DOHH2 (cell line): ENCODE data around the gene ARHGAP44.

Source experiments
- H3F3A ChIP-seq: fragments of 200-600 bp; sonication (generic), shearing (Covaris generic); 2 replicates; pipeline ENCODE4 v1.6.0; 2016; ENCODE audit warnings: antibody characterized with exemption, mild to moderate bottlenecking; ENCODE audit not compliant: control insufficient read depth, insufficient read depth
- H3K27ac ChIP-seq: fragments of 200-600 bp; sonication (generic); 2 replicates; pipeline ENCODE4 v1.5.1; 2014; ENCODE audit warnings: low read depth, mild to moderate bottlenecking, low read length, moderate library complexity
- H3K27me3 ChIP-seq: fragments of 200-600 bp; sonication (generic); 2 replicates; pipeline ENCODE4 v1.6.1; 2014; ENCODE audit warnings: mild to moderate bottlenecking, low read length, mixed read lengths; ENCODE audit not compliant: control insufficient read depth
- H3K36me3 ChIP-seq: fragments of 200-600 bp; sonication (generic); 2 replicates; pipeline ENCODE4 v1.6.1; 2014; ENCODE audit warnings: mild to moderate bottlenecking, low read length, moderate library complexity, mixed read lengths; ENCODE audit not compliant: control insufficient read depth
- H3K4me1 ChIP-seq: fragments of 200-600 bp; sonication (generic); 2 replicates; pipeline ENCODE4 v1.6.1; 2014; ENCODE audit warnings: mild to moderate bottlenecking, low read length, mixed read lengths; ENCODE audit not compliant: control insufficient read depth
- H3K4me2 ChIP-seq: fragments of 200-600 bp; sonication (generic); 2 replicates; pipeline ENCODE4 v1.6.0; 2014; ENCODE audit warnings: mild to moderate bottlenecking, low read length, moderate library complexity
- H3K4me3 ChIP-seq: fragments of 200-600 bp; sonication (generic); 2 replicates; pipeline ENCODE4 v1.5.1; 2014; ENCODE audit warnings: mild to moderate bottlenecking, low read length, mixed read lengths
- H3K79me2 ChIP-seq: fragments of 200-600 bp; sonication (generic); 2 replicates; pipeline ENCODE4 v1.6.1; 2014; ENCODE audit warnings: mild to moderate bottlenecking, low read length, mixed read lengths; ENCODE audit not compliant: control insufficient read depth
- H3K9me2 ChIP-seq: fragments of 200-600 bp; sonication (generic); replicated peaks from 2 replicates; pipeline ENCODE4 v1.6.1; 2014; ENCODE audit warnings: mild to moderate bottlenecking, low read length, mixed read lengths; ENCODE audit not compliant: control insufficient read depth
- H3K9me3 ChIP-seq: fragments of 200-600 bp; sonication (generic); 2 replicates; pipeline ENCODE4 v1.6.1; 2014; ENCODE audit warnings: antibody characterized with exemption, low read length, mixed read lengths; ENCODE audit not compliant: control insufficient read depth, insufficient read depth
- H4K20me1 ChIP-seq: fragments of 200-600 bp; sonication (generic); 2 replicates; pipeline ENCODE4 v1.6.0; 2014; ENCODE audit warnings: low read depth, mild to moderate bottlenecking, antibody characterized with exemption, low read length, moderate library complexity; ENCODE audit not compliant: control insufficient read depth, insufficient read depth
- CTCF ChIP-seq: fragments of 200-600 bp; sonication (generic); IDR thresholded peaks from one replicate; pipeline ENCODE4 v1.5.1; 2014; ENCODE audit warnings: antibody characterized with exemption, mild to moderate bottlenecking, low read depth, low read length; ENCODE audit not compliant: poor library complexity, severe bottlenecking
- EZH2phosphoT487 ChIP-seq: fragments of 200-600 bp; sonication (generic); IDR thresholded peaks from 2 replicates; pipeline ENCODE4 v1.6.1; 2017; ENCODE audit warnings: borderline replicate concordance, mild to moderate bottlenecking, antibody characterized with exemption, low read length, moderate library complexity, mixed read lengths

The ARHGAP44 gene

GRCh38 chr17:12940699-12941098 lies 151.4 kb downstream of the ARHGAP44 start:
- H4K20me1 ChIP-seq = no peaks in the 10 kb centered on the region
- H3F3A ChIP-seq = no peaks in the 10 kb centered on the region
- H3K36me3 ChIP-seq = no peaks in the 10 kb centered on the region
- no peaks in the 10 kb centered on the region; the same call in 1 of the 2 replicates for H3K9me3 ChIP-seq
- H3K9me2 ChIP-seq = no peaks in the 10 kb centered on the region
- H3K27me3 ChIP-seq = no peaks in the 10 kb centered on the region
- H3K4me1 ChIP-seq = peaks cover 24% of the 10 kb centered on the region
- H3K4me2 ChIP-seq = peak overlapping the region; percentile 20
- TF ChIP-seq CTCF = no peak
- no peak for TF ChIP-seq EZH2phosphoT487
- peak overlapping the region; percentile 24 for H3K27ac ChIP-seq
- no peak overlapping the region; the same call in 1 of the 2 replicates for H3K4me3 ChIP-seq
- no peaks in the 10 kb centered on the region for H3K79me2 ChIP-seq

- Histone ChIP-seq H3K27ac (no peak overlapping the region), H3F3A (no peaks in the 10 kb centered on the region), H3K79me2 (no peaks in the 10 kb centered on the region), H3K27me3 (no peaks in the 10 kb centered on the region), H4K20me1 (no peaks in the 10 kb centered on the region), H3K9me3 (no peaks in the 10 kb centered on the region), H3K4me3 (no peak overlapping the region), H3K4me2 (no peak overlapping the region), H3K9me2 (no peaks in the 10 kb centered on the region), H3K4me1 (no peaks in the 10 kb centered on the region), H3K36me3 (no peaks in the 10 kb centered on the region)
- TF ChIP-seq EZH2phosphoT487 (no peak), CTCF (no peak)
These were observed 157.7 kb downstream of the ARHGAP44 start for GRCh38 chr17:12947047-12947446.

- H3K4me3 ChIP-seq = no peak overlapping the region
- H3K9me2 ChIP-seq = no peaks in the 10 kb centered on the region
- H3K36me3 ChIP-seq = no peaks in the 10 kb centered on the region
- H3K9me3 ChIP-seq = no peaks in the 10 kb centered on the region
- H3K79me2 ChIP-seq = no peaks in the 10 kb centered on the region
- H4K20me1 ChIP-seq = no peaks in the 10 kb centered on the region
- no peaks in the 10 kb centered on the region for H3F3A ChIP-seq
- H3K4me2 ChIP-seq = no peak overlapping the region
- no peaks in the 10 kb centered on the region for H3K27me3 ChIP-seq
- peaks cover 14% of the 10 kb centered on the region for H3K4me1 ChIP-seq
- H3K27ac ChIP-seq = no peak overlapping the region
- TF ChIP-seq CTCF (no peak), EZH2phosphoT487 (no peak)
These were observed 162.7 kb downstream of the ARHGAP44 start for GRCh38 chr17:12952012-12952411.
